K562 (cell line): ENCODE data around the gene ALG9. TPM values are rescaled to one million over a fixed set of nuclear protein-coding genes. Genes with fewer than 3 reads are reported as not detected.
A peak's percentile ranks its signal among the peaks of the same experiment; 100 is the strongest.

ENCODE experiments used
- ATF1 ChIP-seq, 2 experiments: fragments of 450-650 bp in 1 of 2; IDR thresholded peaks; 2 replicates each; pipeline ENCODE4 v1.6.1; 2016; ENCODE audit warnings: missing compliant biosample characterization in 1 of 2, missing genetic modification characterization in 1 of 2
- DMBX1 ChIP-seq: fragments of 250-450 bp; sonication (Bioruptor Pico); IDR thresholded peaks from 2 replicates; pipeline ENCODE4 v1.8.0; 2022; ENCODE audit warnings: inconsistent platforms, mild to moderate bottlenecking, moderate library complexity, borderline replicate concordance
- E4F1 ChIP-seq: fragments of 250-450 bp; sonication (Bioruptor Pico); IDR thresholded peaks from 2 replicates; pipeline ENCODE4 v1.5.0; 2021; ENCODE audit warnings: mild to moderate bottlenecking, borderline replicate concordance
- ELK1 ChIP-seq: sonication (generic); formaldehyde crosslinking; IDR thresholded peaks from 2 replicates; pipeline ENCODE4 v1.8.1; 2022; ENCODE audit warnings: missing genetic modification reagents
- ETV5 ChIP-seq: sonication (generic); formaldehyde crosslinking; IDR thresholded peaks from 2 replicates; pipeline ENCODE4 v1.4.0; 2020; ENCODE audit warnings: low read depth, mild to moderate bottlenecking, missing genetic modification reagents
- FOS ChIP-seq: IDR thresholded peaks from 3 replicates; pipeline ENCODE4 v1.6.1; 2011; ENCODE audit not compliant: insufficient read length; ENCODE audit errors: extremely low read depth
- GTF2E2 ChIP-seq: fragments of 200-800 bp; sonication (Bioruptor generic); IDR thresholded peaks from 2 replicates; pipeline ENCODE4 v1.6.1; 2016; ENCODE audit warnings: missing genetic modification characterization, missing compliant biosample characterization
- GTF2F1 ChIP-seq: IDR thresholded peaks from 2 replicates; pipeline ENCODE4 v1.6.1; 2011; ENCODE audit warnings: low read depth, low read length, improper control_type of control experiment
- HDAC8 ChIP-seq: fragments of 450-650 bp; IDR thresholded peaks from 2 replicates; pipeline ENCODE4 v1.6.1; 2016; ENCODE audit warnings: mild to moderate bottlenecking, missing genetic modification characterization, moderate library complexity, missing compliant biosample characterization
- HMG20A ChIP-seq: fragments of 450-650 bp; formaldehyde crosslinking; conservative IDR thresholded peaks from 2 replicates; pipeline ENCODE4 v1.4.0; 2020; ENCODE audit warnings: mild to moderate bottlenecking, mixed read lengths
- HSF4 ChIP-seq: fragments of 250-450 bp; sonication (Bioruptor Pico); IDR thresholded peaks from 2 replicates; pipeline ENCODE4 v2.1.2; 2022; ENCODE audit warnings: mild to moderate bottlenecking, moderate library complexity, borderline replicate concordance
- MAFG ChIP-seq: fragments of 450-650 bp; conservative IDR thresholded peaks from 2 replicates; pipeline ENCODE4 v1.6.1; 2016; ENCODE audit warnings: missing genetic modification characterization, missing compliant biosample characterization
- PBX2 ChIP-seq, 2 experiments: IDR thresholded peaks in 1 of 2; conservative IDR thresholded peaks in 1 of 2; 2 replicates each; pipeline ENCODE4 v1.6.1; 2016; ENCODE audit warnings: low read depth in 2 of 2, mild to moderate bottlenecking in 1 of 2, missing compliant biosample characterization in 1 of 2, missing genetic modification characterization in 1 of 2, moderate library complexity in 1 of 2
- PURB ChIP-seq: sonication (generic); formaldehyde crosslinking; IDR thresholded peaks from 2 replicates; pipeline ENCODE4 v1.9.0; 2021; ENCODE audit warnings: low read depth, mild to moderate bottlenecking, missing genetic modification reagents
- RBBP5 ChIP-seq: fragments of 200-600 bp; sonication (generic); IDR thresholded peaks from 2 replicates; pipeline ENCODE4 v1.6.1; 2012; ENCODE audit warnings: borderline replicate concordance, mild to moderate bottlenecking, low read length, control low read depth, inconsistent platforms; ENCODE audit not compliant: insufficient read depth, poor library complexity, severe bottlenecking
- RBM34 ChIP-seq: fragments of 200-400 bp; formaldehyde crosslinking; IDR thresholded peaks from 2 replicates; pipeline ENCODE4 v1.6.1; 2018; ENCODE audit warnings: low read length, borderline replicate concordance; ENCODE audit not compliant: insufficient read depth
- SREBF2 ChIP-seq: sonication (generic); formaldehyde crosslinking; IDR thresholded peaks from 2 replicates; pipeline ENCODE4 v1.4.0; 2020; ENCODE audit warnings: mild to moderate bottlenecking, missing genetic modification reagents
- SRSF1 ChIP-seq: fragments of 200-400 bp; formaldehyde crosslinking; IDR thresholded peaks from 2 replicates; pipeline ENCODE4 v1.6.1; 2017; ENCODE audit warnings: mild to moderate bottlenecking, low read depth, low read length, moderate library complexity
- ZFP1 ChIP-seq: fragments of 450-650 bp; formaldehyde crosslinking; IDR thresholded peaks from 2 replicates; pipeline ENCODE4 v1.4.0; 2020; ENCODE audit warnings: mild to moderate bottlenecking, mixed read lengths
- ZFP36 ChIP-seq: fragments of 150-350 bp; IDR thresholded peaks from 2 replicates; pipeline ENCODE4 v1.6.1; 2018; ENCODE audit warnings: low read length, low read depth; ENCODE audit not compliant: partially characterized antibody
- ZNF121 ChIP-seq: sonication (generic); formaldehyde crosslinking; conservative IDR thresholded peaks from 2 replicates; pipeline ENCODE4 v1.8.0; 2022; ENCODE audit warnings: missing genetic modification reagents
- ZNF197 ChIP-seq: fragments of 200-800 bp; sonication (Bioruptor generic); IDR thresholded peaks from 2 replicates; pipeline ENCODE4 v1.6.1; 2016; ENCODE audit warnings: low read depth, missing genetic modification characterization, missing compliant biosample characterization
- polyA plus RNA-seq, 8 experiments: library from polyadenylated mRNA; depleted of rRNA in 4 of 8; stranded (reverse) in 5 of 8; unstranded in 3 of 8; fragments of >200 nt; fragmentation: Nextera tagmentation in 2 of 8; fragmentation: Illumina TruSeq in 1 of 8; extraction: Ambion mirVana in 2 of 8; extraction: Trizol in 1 of 8; gene quantifications; 2 replicates each; pipeline versions ENCODE4 v1.2.1 to v1.2.3, GENCODE V29; 2011 to 2014; ENCODE audit warnings: inconsistent platforms in 1 of 8, missing spikeins in 1 of 8
- total RNA-seq, 7 experiments: library from RNA; depleted of rRNA in 6 of 7; stranded (reverse); fragments of >200 nt in 6 of 7; fragmentation: Illumina TruSeq in 2 of 7; extraction: Trizol in 2 of 7; gene quantifications; 2 replicates each; pipeline versions ENCODE4 v1.2.1 to v1.2.3, GENCODE V29; 2011 to 2021; ENCODE audit warnings: low replicate concordance in 1 of 7

The ALG9 gene
- total and polyA plus RNA-seq, 9 of the 15 experiments (the other 6 are each of a cell fraction or from before 2014, with no cell fraction given): 11.5 to 40.5 (median 24.9) TPM

- no peak for TF ChIP-seq ATF1 (CRISPR knock-in tag; IDR thresholded peaks at IDR 0.05)
- TF ChIP-seq ATF1 (tag; IDR thresholded peaks at IDR 0.05): no peak
- no peak for TF ChIP-seq DMBX1 (CRISPR knock-in tag)
- TF ChIP-seq RBBP5: no peak
- TF ChIP-seq ZFP1 (CRISPR knock-in tag): no peak
- no peak for TF ChIP-seq ZFP36
- TF ChIP-seq HMG20A (CRISPR knock-in tag): no peak
- no peak for TF ChIP-seq SRSF1
- no peak for TF ChIP-seq ETV5
- TF ChIP-seq PBX2 (CRISPR knock-in tag; IDR thresholded peaks at IDR 0.05; ENCODE audit: low read depth): no peak
- peak; percentile 67 for TF ChIP-seq PBX2 (tag; conservative IDR thresholded peaks at IDR 0.05; ENCODE audit: low read depth)
- TF ChIP-seq HDAC8 (tag): no peak
- TF ChIP-seq ZNF197 (CRISPR knock-in tag): no peak
- TF ChIP-seq PURB (CRISPR knock-in tag): no peak
- TF ChIP-seq E4F1 (CRISPR knock-in tag): no peak
- no peak for TF ChIP-seq HSF4
- peak; percentile 97 for TF ChIP-seq ZNF121 (CRISPR knock-in tag)
- no peak for TF ChIP-seq RBM34
- TF ChIP-seq MAFG (tag): no peak
- TF ChIP-seq ELK1 (CRISPR knock-in tag): no peak
- TF ChIP-seq FOS: no peak
- TF ChIP-seq GTF2F1: no peak
- no peak; the same call in 1 of the 2 replicates for TF ChIP-seq GTF2E2 (tag)
- no peak for TF ChIP-seq SREBF2 (CRISPR knock-in tag)
Measured at GRCh38 chr11:111870522-111870885, 877 bp downstream of the ALG9 start (continued).
